ENCODE data around the gene CENPH. TPM values are rescaled to one million over a fixed set of nuclear protein-coding genes. Genes with fewer than 3 reads are reported as not detected.
"Not testable (repeated sequence)": the region's sequence is repeated elsewhere in the genome, so short reads cannot be mapped to it uniquely, and the experiment has no call there.

The CENPH gene
- total and polyA plus RNA-seq, 12 donors, result 0.69 to 9.8 (median 2.6) TPM; not detected in 1

DNA sequence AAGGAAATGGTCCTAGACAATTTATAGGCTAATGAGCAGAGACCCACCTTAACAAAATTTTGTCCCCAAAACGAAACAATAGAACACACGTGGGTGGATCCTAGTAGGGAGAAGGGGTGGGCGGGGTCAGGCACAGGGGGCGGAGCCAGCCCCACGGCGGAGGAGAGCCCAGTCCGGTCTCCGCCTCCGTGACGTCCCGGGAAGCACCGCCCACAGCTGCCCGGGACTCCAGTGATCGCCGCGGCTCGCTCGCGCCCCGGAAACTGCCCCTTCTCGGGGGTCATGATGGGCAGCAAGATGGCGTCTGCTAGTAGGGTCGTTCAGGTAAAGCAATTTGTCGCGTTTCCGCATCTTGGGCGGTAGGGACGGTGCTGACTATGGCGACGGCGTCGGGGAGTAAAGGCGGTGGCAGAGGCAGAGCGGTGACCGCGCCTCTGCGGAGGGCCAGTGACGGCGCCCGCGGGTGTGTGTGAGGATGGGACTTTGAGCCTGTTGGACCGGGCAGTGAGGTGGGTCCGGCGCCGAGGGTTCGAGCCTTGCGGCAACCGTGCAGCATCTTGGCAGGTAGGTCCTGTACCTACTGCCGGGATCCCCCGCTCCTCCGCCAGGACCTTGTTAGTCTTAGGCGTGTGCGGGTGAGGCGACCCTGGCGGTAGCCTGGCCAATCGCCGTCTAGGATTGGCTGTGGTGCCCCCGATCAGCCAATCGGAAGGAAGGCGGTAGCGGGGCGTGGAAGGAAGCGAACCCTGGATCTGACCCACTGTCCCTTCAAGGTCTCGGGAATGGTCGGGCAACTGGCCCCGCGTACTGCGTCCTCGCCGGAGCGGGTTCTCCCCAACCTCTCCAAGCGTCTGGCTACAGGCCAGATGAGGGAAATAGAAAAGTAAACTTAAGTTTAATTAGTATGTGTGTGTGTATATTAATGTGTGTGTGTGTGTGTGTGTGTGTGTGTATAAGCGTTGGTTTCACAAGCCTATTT, 28.5 kb downstream of the CENPH start:
- H3K27ac ChIP-seq, result peak overlapping the region; percentile 79 to 95 (median 90)

DNA sequence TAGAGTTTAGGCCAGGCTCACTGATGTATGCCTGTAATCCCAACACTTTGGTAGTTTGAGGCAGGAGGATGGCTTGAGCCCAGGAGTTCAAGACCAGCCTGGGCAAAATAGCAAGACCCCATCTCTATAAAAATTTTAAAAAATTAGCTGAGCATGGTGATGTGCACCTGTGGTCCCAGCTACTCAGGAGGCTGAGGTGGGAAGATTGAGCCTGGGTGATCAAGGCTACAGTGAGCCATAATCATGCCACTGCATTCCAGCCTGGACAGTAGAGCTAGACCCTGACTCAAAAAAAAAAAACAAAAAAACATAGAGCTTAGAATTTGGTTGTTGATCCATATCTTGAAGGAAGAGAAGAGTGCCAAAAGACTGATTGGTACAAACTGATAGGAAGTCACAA, 30.6 kb downstream of the CENPH start:
- intact Hi-C loops (cut with DNase I), result no loop called here

More for the DNA sequence above, 28.5 kb downstream of the CENPH start:
- 0% methylated on average over 34 to 73 of the region's 73 CpGs for WGBS, 4 donors
- intact Hi-C loops (cut with DNase I), result loop anchor here in 1 of 2 donors (2.0 kb wide), 1 partner anchor 29 kb away; the partner anchor contains the start of gene CENPH
- Histone ChIP-seq H3K9me3 (replicated peaks in 1 of 3) (no peaks in the 10 kb centered on the region), H3K4me3 (peak overlapping the region; percentile 34 to 87 (median 81)), H3K36me3 (replicated peaks in 1 of 2) (no peaks in the 10 kb centered on the region), H3K4me1 (replicated peaks in 1 of 2) (peaks cover 4 to 18% of the 10 kb centered on the region in 2 donors), H3K27me3 (no peaks in the 10 kb centered on the region)
- peak; percentile 96 to 99 (median 98) for DNase-seq
- TF ChIP-seq, protein P1, sequence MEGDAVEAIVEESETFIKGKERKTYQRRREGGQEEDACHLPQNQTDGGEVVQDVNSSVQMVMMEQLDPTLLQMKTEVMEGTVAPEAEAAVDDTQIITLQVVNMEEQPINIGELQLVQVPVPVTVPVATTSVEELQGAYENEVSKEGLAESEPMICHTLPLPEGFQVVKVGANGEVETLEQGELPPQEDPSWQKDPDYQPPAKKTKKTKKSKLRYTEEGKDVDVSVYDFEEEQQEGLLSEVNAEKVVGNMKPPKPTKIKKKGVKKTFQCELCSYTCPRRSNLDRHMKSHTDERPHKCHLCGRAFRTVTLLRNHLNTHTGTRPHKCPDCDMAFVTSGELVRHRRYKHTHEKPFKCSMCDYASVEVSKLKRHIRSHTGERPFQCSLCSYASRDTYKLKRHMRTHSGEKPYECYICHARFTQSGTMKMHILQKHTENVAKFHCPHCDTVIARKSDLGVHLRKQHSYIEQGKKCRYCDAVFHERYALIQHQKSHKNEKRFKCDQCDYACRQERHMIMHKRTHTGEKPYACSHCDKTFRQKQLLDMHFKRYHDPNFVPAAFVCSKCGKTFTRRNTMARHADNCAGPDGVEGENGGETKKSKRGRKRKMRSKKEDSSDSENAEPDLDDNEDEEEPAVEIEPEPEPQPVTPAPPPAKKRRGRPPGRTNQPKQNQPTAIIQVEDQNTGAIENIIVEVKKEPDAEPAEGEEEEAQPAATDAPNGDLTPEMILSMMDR (IDR thresholded peaks at IDR 0.05), result peak in 4 of 6 experiments; percentile 44 to 53 (median 46)
- peak; percentile 31 to 78 for TF ChIP-seq POLR2A (IDR thresholded peaks at IDR 0.05)

DNA sequence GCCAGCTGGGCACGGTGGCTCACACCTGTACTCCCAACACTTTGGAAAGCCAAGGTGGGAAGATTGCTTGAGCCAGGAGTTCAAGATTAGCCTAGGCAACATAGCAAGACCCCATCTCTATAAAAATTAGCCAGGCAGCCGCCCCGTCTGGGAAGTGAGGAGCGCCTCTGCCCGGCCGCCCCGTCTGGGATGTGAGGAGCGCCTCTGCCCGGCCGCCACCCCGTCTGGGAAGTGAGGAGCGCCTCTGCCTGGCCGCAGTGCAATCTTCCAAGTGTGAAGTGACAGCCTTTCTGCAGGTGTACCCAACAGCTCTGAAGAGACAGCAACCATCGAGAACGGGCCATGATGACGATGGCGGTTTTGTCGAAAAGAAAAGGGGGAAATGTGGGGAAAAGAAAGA, 31.0 kb downstream of the CENPH start:
- DNase-seq; H3K36me3 ChIP-seq (replicated peaks in 1 of 2); H3K27ac ChIP-seq; H3K4me3 ChIP-seq; intact Hi-C loops (cut with DNase I); H3K27me3 ChIP-seq; H3K9me3 ChIP-seq (replicated peaks in 1 of 3): not testable (repeated sequence)
- H3K4me1 ChIP-seq (replicated peaks in 1 of 2), result peaks cover 4 to 18% of the 10 kb centered on the region in 2 donors
- WGBS, 4 donors, result 82 to 99% (median 96%) methylated on average over 10 to 18 of the region's 18 CpGs

More for the DNA sequence above, 30.6 kb downstream of the CENPH start:
- Histone ChIP-seq H3K27ac (no peak overlapping the region), H3K27me3 (no peaks in the 10 kb centered on the region), H3K4me3 (no peak overlapping the region), H3K9me3 (replicated peaks in 1 of 3) (no peaks in the 10 kb centered on the region), H3K4me1 (replicated peaks in 1 of 2) (peaks cover 4 to 18% of the 10 kb centered on the region in 2 donors), H3K36me3 (replicated peaks in 1 of 2) (no peaks in the 10 kb centered on the region)
- TF ChIP-seq, protein P1 (IDR thresholded peaks at IDR 0.05), result no peak
- TF ChIP-seq POLR2A (IDR thresholded peaks at IDR 0.05), result no peak
- DNase-seq, result no peak

DNA sequence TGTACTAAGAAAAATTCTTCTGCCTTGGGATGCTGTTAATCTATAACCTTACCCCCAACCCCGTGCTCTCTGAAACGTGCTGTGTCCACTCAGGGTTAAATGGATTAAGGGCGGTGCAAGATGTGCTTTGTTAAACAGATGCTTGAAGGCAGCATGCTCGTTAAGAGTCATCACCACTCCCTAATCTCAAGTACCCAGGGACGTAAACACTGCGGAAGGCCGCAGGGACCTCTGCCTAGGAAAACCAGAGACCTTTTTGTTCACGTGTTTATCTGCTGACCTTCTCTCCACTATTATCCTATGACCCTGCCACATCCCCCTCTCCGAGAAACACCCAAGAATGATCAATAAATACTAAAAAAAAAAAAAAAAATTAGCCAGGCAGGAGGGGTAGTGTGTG, 31.4 kb downstream of the CENPH start:
- H3K36me3 ChIP-seq (replicated peaks in 1 of 2); H3K4me3 ChIP-seq; H3K27me3 ChIP-seq; DNase-seq; intact Hi-C loops (cut with DNase I); H3K9me3 ChIP-seq (replicated peaks in 1 of 3); H3K27ac ChIP-seq: not testable (repeated sequence)
- WGBS, 4 donors, result 93 to 98% (median 94%) methylated on average over 5 to 9 of the region's 9 CpGs
- peaks cover 4 to 18% of the 10 kb centered on the region in 2 donors for H3K4me1 ChIP-seq (replicated peaks in 1 of 2)

DNA sequence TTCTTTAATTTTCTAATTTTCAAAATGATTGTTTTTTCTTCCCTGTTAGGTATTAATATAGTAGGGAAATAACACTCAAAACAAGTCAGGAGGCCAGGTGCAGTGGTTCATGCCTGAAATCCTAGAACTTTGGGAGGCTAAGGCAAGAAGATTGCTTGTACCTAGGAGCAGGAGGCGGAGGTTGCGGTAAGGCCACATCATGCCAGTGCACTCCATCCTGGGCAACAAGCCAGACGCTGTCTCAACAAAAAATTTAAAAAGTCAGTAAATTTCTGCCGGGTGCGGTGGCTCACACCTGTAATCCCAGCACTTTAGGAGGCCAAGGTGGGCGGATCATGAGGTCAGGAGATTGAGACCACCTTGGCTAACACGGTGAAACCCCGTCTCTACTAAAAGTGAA, 35.1 kb downstream of the CENPH start:
- WGBS, 4 donors, result 94 to 97% (median 94%) methylated on average over 8 of the region's 8 CpGs
- no peak for DNase-seq
- Histone ChIP-seq H3K4me3 (no peak overlapping the region), H3K27me3 (no peaks in the 10 kb centered on the region), H3K36me3 (replicated peaks in 1 of 2) (peaks cover 0 to 25% of the 10 kb centered on the region in 2 donors), H3K4me1 (replicated peaks in 1 of 2) (peaks cover 0 to 2% of the 10 kb centered on the region in 2 donors), H3K9me3 (replicated peaks in 1 of 3) (no peaks in the 10 kb centered on the region), H3K27ac (no peak overlapping the region)
- intact Hi-C loops (cut with DNase I), result no loop called here
- TF ChIP-seq, protein P1 (IDR thresholded peaks at IDR 0.05), result no peak
- TF ChIP-seq POLR2A (IDR thresholded peaks at IDR 0.05), result no peak
